Upper lobe of left lung (tissue), 6 donors: Measurements from ENCODE around the gene SULF2. TPM values are rescaled to one million over a fixed set of nuclear protein-coding genes. Genes with fewer than 3 reads are reported as not detected.

Experiments used
- ATAC-seq, 2 donors: fragments of 200-7000 bp; cut with Tn5 transposase; one replicate each; pipeline ENCODE4 v1.9.1; 2022; ENCODE audit warnings: mild to moderate bottlenecking in 2 of 2, moderate library complexity in 2 of 2; ENCODE audit not compliant: low FRiP score in 2 of 2
- DNase-seq, 2 donors: peaks; one replicate each; pipeline ENCODE4 v3.0.0-alpha.2; 2019 to 2020
- H3K27ac ChIP-seq, 4 donors: fragments of 200-600 bp; sonication (generic); one replicate each; pipeline ENCODE4 v1.5.1; 2016 to 2019
- H3K27me3 ChIP-seq, 4 donors: fragments of 200-600 bp; sonication (generic); one replicate each; pipeline ENCODE4 v1.5.1; 2017 to 2019
- H3K36me3 ChIP-seq, 4 donors: fragments of 200-600 bp; sonication (generic); one replicate each; pipeline ENCODE4 v1.5.1; 2016 to 2019
- H3K4me1 ChIP-seq, 4 donors: fragments of 200-600 bp; sonication (generic); one replicate each; pipeline ENCODE4 v1.5.1; 2018 to 2019
- H3K4me3 ChIP-seq, 4 donors: fragments of 200-600 bp; sonication (generic); one replicate each; pipeline ENCODE4 v1.5.1; 2017 to 2019; ENCODE audit warnings: mild to moderate bottlenecking in 2 of 4, moderate library complexity in 1 of 4
- H3K9me3 ChIP-seq, 4 donors: fragments of 200-600 bp; sonication (generic); one replicate each; pipeline ENCODE4 v1.5.1; 2018 to 2019
- CTCF ChIP-seq, 6 experiments: fragments of 450-650 bp in 4 of 6; fragments of 200-600 bp in 2 of 6; sonication (generic) in 2 of 6; IDR thresholded peaks; one replicate each; pipeline ENCODE4 v1.5.1; 2016 to 2019; ENCODE audit warnings: antibody characterized with exemption in 6 of 6
- EP300 ChIP-seq, 4 donors: sonication (generic); formaldehyde crosslinking; IDR thresholded peaks; one replicate each; pipeline ENCODE4 v1.5.1; 2017; ENCODE audit warnings: antibody characterized with exemption in 4 of 4, control low read depth in 2 of 4
- POLR2A ChIP-seq, 4 donors: fragments of 450-650 bp; IDR thresholded peaks; one replicate each; pipeline ENCODE4 v1.5.1; 2016 to 2017; ENCODE audit warnings: antibody characterized with exemption in 4 of 4, mild to moderate bottlenecking in 2 of 4
- POLR2AphosphoS5 ChIP-seq, 2 donors: sonication (generic); formaldehyde crosslinking; IDR thresholded peaks; one replicate each; pipeline ENCODE4 v1.5.1; 2017; ENCODE audit warnings: antibody characterized with exemption in 2 of 2
- WGBS, 2 donors: methylation state at CpG; one replicate each; pipeline ENCODE4 v1.1.5; 2017 to 2018; 5-methylcytosine and 5-hydroxymethylcytosine counted together
- total RNA-seq, 6 donors: library from RNA; depleted of rRNA in 4 of 6; stranded (reverse); fragments of >200 nt in 4 of 6; gene quantifications; one replicate each; pipeline versions ENCODE4 v1.1.0 to v1.2.1, GENCODE V29; 2016 to 2021
- donor health status: DM: no; HTN: no; CAD: no; lungs with moderate emphysema.
- donor health status: DM: no; HTN: yes; CAD: no; lungs with severe emphysema.

SULF2 gene
- total RNA-seq, 6 donors from 2014 or later: 15.0 to 63.8 (median 21.7) TPM

- Histone ChIP-seq H3K9me3 (no peaks in the 10 kb centered on the region), H3K36me3 (no peaks in the 10 kb centered on the region), H3K4me1 (peaks cover 3 to 12% (median 9%) of the 10 kb centered on the region in 4 donors), H3K27me3 (no peaks in the 10 kb centered on the region), H3K4me3 (no peak overlapping the region), H3K27ac (no peak overlapping the region)
- no peak for DNase-seq
- 81 to 86% methylated on average over 14 of the region's 14 CpGs for WGBS, 2 donors
- no peak for ATAC-seq
- TF ChIP-seq EP300 (IDR thresholded peaks at IDR 0.05): no peak
- TF ChIP-seq POLR2A (IDR thresholded peaks at IDR 0.05): no peak
- TF ChIP-seq POLR2AphosphoS5 (IDR thresholded peaks at IDR 0.05): no peak
- TF ChIP-seq CTCF (IDR thresholded peaks at IDR 0.05): no peak
Observed at GRCh38 chr20:47753576-47754387, 31.5 kb downstream of the SULF2 start.

- Histone ChIP-seq H3K36me3 (no peaks in the 10 kb centered on the region), H3K27ac (no peak overlapping the region), H3K4me1 (peaks cover 7 to 19% (median 15%) of the 10 kb centered on the region in 4 donors), H3K9me3 (no peaks in the 10 kb centered on the region), H3K4me3 (no peak overlapping the region), H3K27me3 (no peaks in the 10 kb centered on the region)
- WGBS, 2 donors: 77 to 91% methylated on average over 5 of the region's 5 CpGs
- no peak for DNase-seq
- TF ChIP-seq POLR2A (IDR thresholded peaks at IDR 0.05): no peak
- TF ChIP-seq POLR2AphosphoS5 (IDR thresholded peaks at IDR 0.05): no peak
- TF ChIP-seq EP300 (IDR thresholded peaks at IDR 0.05): no peak
- ATAC-seq: no peak
Observed at GRCh38 chr20:47751449-47751848, 33.8 kb downstream of the SULF2 start.

- Histone ChIP-seq H3K9me3 (no peaks in the 10 kb centered on the region), H3K36me3 (no peaks in the 10 kb centered on the region), H3K27ac (peak overlapping the region in 2 of 4 donors; percentile 54 to 67), H3K4me1 (peaks cover 7 to 19% (median 15%) of the 10 kb centered on the region in 4 donors), H3K27me3 (no peaks in the 10 kb centered on the region), H3K4me3 (no peak overlapping the region)
- 56 to 65% methylated on average over 2 to 4 of the region's 4 CpGs for WGBS, 2 donors
- TF ChIP-seq POLR2AphosphoS5 (IDR thresholded peaks at IDR 0.05) (no peak), CTCF (IDR thresholded peaks at IDR 0.05) (no peak), POLR2A (IDR thresholded peaks at IDR 0.05) (no peak), EP300 (IDR thresholded peaks at IDR 0.05) (no peak)
- no peak for DNase-seq
- ATAC-seq: peak in 1 of 2 donors; percentile 80
Observed at GRCh38 chr20:47749339-47749738, 35.9 kb downstream of the SULF2 start.

GRCh38 chr20:47748823-47749222 lies 36.5 kb downstream of the SULF2 start:
- Histone ChIP-seq H3K27me3 (no peaks in the 10 kb centered on the region), H3K27ac (peak overlapping the region in 3 of 4 donors; percentile 20 to 67 (median 54)), H3K36me3 (no peaks in the 10 kb centered on the region), H3K9me3 (no peaks in the 10 kb centered on the region), H3K4me3 (no peak overlapping the region), H3K4me1 (peaks cover 7 to 19% (median 15%) of the 10 kb centered on the region in 4 donors)
- no peak for TF ChIP-seq POLR2AphosphoS5 (IDR thresholded peaks at IDR 0.05)
- TF ChIP-seq EP300 (IDR thresholded peaks at IDR 0.05): no peak
- TF ChIP-seq CTCF (IDR thresholded peaks at IDR 0.05): no peak
- no peak for TF ChIP-seq POLR2A (IDR thresholded peaks at IDR 0.05)
- ATAC-seq (peak in 1 of 2 donors; percentile 59), DNase-seq (peak in 1 of 2 donors; percentile 41)
- 44 to 54% methylated on average over 5 of the region's 5 CpGs for WGBS, 2 donors

- H3K4me3 ChIP-seq: no peak overlapping the region
- no peak for TF ChIP-seq POLR2AphosphoS5 (IDR thresholded peaks at IDR 0.05)
- no peak for TF ChIP-seq POLR2A (IDR thresholded peaks at IDR 0.05)
- TF ChIP-seq CTCF (IDR thresholded peaks at IDR 0.05): no peak
- no peak for TF ChIP-seq EP300 (IDR thresholded peaks at IDR 0.05)
- DNase-seq: no peak
- no peaks in the 10 kb centered on the region for H3K27me3 ChIP-seq
- ATAC-seq: no peak
- peak overlapping the region in 3 of 4 donors; percentile 20 to 67 (median 54) for H3K27ac ChIP-seq
- WGBS, 2 donors: 88 to 92% methylated on average over 6 of the region's 6 CpGs
- no peaks in the 10 kb centered on the region for H3K36me3 ChIP-seq
- H3K4me1 ChIP-seq: peaks cover 7 to 19% (median 15%) of the 10 kb centered on the region in 4 donors
- H3K9me3 ChIP-seq: no peaks in the 10 kb centered on the region
Observed at GRCh38 chr20:47748069-47748468, 37.2 kb downstream of the SULF2 start.
